ENCODE results near the gene GNAQ. TPM values are rescaled to one million over a fixed set of nuclear protein-coding genes. Genes with fewer than 3 reads are reported as not detected.

GNAQ gene
- 10 to 100 TPM; 64.0 to 80.4 (median 69.2) TPM for total RNA-seq

DNA sequence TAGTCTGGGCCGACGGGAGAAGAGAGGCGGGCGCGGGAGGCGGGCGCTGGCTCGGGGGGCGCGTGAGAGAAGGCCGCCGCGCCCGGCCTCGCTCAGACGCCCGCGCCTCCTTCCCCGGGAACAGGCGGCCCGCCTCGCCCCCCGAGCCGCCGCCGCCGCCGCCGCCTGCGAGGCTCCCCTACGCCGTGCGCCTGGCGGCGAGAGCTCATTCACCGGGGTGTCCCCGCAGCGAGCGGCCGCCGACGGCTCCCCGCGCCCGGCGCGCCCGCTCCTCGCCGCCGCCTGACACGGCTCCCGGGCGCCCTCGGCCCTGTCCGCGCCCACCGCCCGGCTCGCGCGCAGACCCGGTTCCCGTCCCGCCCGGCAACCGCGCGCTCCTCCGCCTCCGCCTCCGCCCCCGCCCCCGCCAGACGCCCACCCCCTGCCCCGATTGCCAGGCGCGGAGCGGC, at the start of gene GNAQ:
Gene GNAQ (minus strand): TSS at position 368 of the 449 bp plus-strand sequence. CDS start 576 bp downstream, outside the sequence.
- H3K27me3 ChIP-seq = no peaks in the 10 kb centered on the region
- no peak for TF ChIP-seq POLR2A (IDR thresholded peaks at IDR 0.05; ENCODE audit: low read depth)
- TF ChIP-seq, protein P1, sequence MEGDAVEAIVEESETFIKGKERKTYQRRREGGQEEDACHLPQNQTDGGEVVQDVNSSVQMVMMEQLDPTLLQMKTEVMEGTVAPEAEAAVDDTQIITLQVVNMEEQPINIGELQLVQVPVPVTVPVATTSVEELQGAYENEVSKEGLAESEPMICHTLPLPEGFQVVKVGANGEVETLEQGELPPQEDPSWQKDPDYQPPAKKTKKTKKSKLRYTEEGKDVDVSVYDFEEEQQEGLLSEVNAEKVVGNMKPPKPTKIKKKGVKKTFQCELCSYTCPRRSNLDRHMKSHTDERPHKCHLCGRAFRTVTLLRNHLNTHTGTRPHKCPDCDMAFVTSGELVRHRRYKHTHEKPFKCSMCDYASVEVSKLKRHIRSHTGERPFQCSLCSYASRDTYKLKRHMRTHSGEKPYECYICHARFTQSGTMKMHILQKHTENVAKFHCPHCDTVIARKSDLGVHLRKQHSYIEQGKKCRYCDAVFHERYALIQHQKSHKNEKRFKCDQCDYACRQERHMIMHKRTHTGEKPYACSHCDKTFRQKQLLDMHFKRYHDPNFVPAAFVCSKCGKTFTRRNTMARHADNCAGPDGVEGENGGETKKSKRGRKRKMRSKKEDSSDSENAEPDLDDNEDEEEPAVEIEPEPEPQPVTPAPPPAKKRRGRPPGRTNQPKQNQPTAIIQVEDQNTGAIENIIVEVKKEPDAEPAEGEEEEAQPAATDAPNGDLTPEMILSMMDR (IDR thresholded peaks at IDR 0.05) = peak in 1 of 3 experiments; percentile 10
- H3K9me3 ChIP-seq = no peaks in the 10 kb centered on the region
- WGBS = 0% methylated on average over 12 of the region's 79 CpGs
- peaks cover 14 to 59% (median 53%) of the 10 kb centered on the region in 4 donors for H3K4me1 ChIP-seq
- intact Hi-C loops (cut with DNase I) = loop anchor here (5.0 kb wide), 1 partner anchor 279 kb away; no protein-coding TSS in a partner anchor
- no peak for DNase-seq (ENCODE audit: extremely low spot score)
- peak within 1 kb of the TSS; percentile 89 to 98 (median 94) for H3K27ac ChIP-seq (replicated peaks in 1 of 4)
- peak within 1 kb of the TSS; percentile 79 to 90 (median 86) for H3K4me3 ChIP-seq
- no peaks in the 10 kb centered on the region for H3K36me3 ChIP-seq

- no peaks in the 10 kb centered on the region for H3K36me3 ChIP-seq
- 54% methylated on average over 4 of the region's 4 CpGs for WGBS
- H3K4me3 ChIP-seq = no peak overlapping the region
- intact Hi-C loops (cut with DNase I) = no loop called here
- H3K4me1 ChIP-seq = no peaks in the 10 kb centered on the region
- H3K27me3 ChIP-seq = no peaks in the 10 kb centered on the region
- DNase-seq (ENCODE audit: extremely low spot score) = no peak
- peaks cover 0 to 4% (median 2%) of the 10 kb centered on the region in 4 donors for H3K9me3 ChIP-seq
- no peak overlapping the region for H3K27ac ChIP-seq (replicated peaks in 1 of 4)
- TF ChIP-seq POLR2AphosphoS5 (IDR thresholded peaks at IDR 0.05) = no peak
- no peak for TF ChIP-seq POLR2A (IDR thresholded peaks at IDR 0.05; ENCODE audit: low read depth)
- TF ChIP-seq EP300 (IDR thresholded peaks at IDR 0.05) = no peak
- TF ChIP-seq, protein P1 (IDR thresholded peaks at IDR 0.05) = no peak
Measured at GRCh38 chr9:78074385-78075291, 43.0 kb upstream of the GNAQ start.

- WGBS = 52% methylated on average over 8 of the region's 8 CpGs
- Histone ChIP-seq H3K27me3 (no peaks in the 10 kb centered on the region), H3K27ac (replicated peaks in 1 of 4) (no peak overlapping the region), H3K4me1 (no peaks in the 10 kb centered on the region), H3K9me3 (peaks cover 0 to 4% (median 0%) of the 10 kb centered on the region in 4 donors), H3K36me3 (no peaks in the 10 kb centered on the region), H3K4me3 (no peak overlapping the region)
- intact Hi-C loops (cut with DNase I) = no loop called here
- TF ChIP-seq POLR2A (IDR thresholded peaks at IDR 0.05; ENCODE audit: low read depth) = no peak
- no peak for TF ChIP-seq POLR2AphosphoS5 (IDR thresholded peaks at IDR 0.05)
- no peak for TF ChIP-seq EP300 (IDR thresholded peaks at IDR 0.05)
- TF ChIP-seq, protein P1 (IDR thresholded peaks at IDR 0.05) = no peak
- DNase-seq (ENCODE audit: extremely low spot score) = no peak
Measured at GRCh38 chr9:78073722-78074121, 42.1 kb upstream of the GNAQ start.

DNA sequence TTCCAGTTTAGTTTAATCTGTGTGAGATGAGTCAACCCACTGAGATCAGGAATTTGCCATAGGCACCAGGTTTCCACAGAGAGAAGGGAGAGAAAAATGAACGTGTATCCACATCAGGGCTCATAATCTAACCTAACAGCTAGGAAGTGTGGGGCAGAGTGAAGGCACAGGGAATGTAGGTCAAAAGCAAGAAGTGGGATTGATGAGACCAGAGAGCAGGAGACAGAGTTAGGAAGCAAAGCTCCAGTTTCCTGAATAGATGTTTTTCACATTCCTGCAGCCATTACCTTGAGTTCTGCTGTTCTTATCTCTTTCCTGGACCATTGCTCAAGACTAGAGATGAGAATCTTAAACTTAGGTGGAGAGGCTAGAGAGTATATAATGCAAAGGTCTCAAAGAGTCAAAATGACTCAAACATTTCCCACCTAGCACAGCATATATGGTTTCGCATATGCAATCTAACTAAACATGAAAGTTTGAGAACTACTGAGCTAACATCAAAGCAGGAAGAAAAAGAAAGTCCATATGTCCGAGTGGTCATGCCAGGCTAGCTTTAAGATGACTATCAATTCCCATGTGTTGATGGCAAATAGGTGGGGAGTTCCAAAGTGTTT, 41.1 kb upstream of the GNAQ start:
- TF ChIP-seq POLR2AphosphoS5 (IDR thresholded peaks at IDR 0.05) = no peak
- Histone ChIP-seq H3K27me3 (no peaks in the 10 kb centered on the region), H3K4me3 (no peak overlapping the region), H3K9me3 (no peaks in the 10 kb centered on the region), H3K4me1 (no peaks in the 10 kb centered on the region), H3K27ac (replicated peaks in 1 of 4) (no peak overlapping the region), H3K36me3 (no peaks in the 10 kb centered on the region)
- WGBS = 80% methylated on average over 3 of the region's 3 CpGs
- intact Hi-C loops (cut with DNase I) = no loop called here
- DNase-seq (ENCODE audit: extremely low spot score) = no peak

DNA sequence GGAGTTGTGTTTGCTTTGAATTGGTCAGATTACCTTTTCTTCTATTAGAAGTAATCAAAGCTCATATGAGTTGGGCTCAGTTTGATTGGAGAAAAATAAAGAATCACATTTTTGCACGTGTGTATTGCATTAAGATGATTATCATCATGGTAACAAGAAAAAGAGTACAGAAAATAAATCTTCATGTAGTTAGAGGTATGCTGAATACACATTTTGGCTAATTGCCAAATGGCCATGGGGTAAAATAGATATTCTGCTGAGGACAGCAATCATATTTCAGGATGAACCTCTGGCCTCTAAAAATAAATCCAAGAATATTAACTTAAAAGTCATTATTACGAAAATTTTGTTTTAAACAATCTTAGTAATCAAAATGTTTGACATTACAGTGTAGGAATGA, 38.9 kb upstream of the GNAQ start:
- Histone ChIP-seq H3K4me1 (no peaks in the 10 kb centered on the region), H3K4me3 (no peak overlapping the region), H3K36me3 (no peaks in the 10 kb centered on the region), H3K27ac (replicated peaks in 1 of 4) (no peak overlapping the region), H3K9me3 (no peaks in the 10 kb centered on the region), H3K27me3 (no peaks in the 10 kb centered on the region)
- 56% methylated on average over 2 of the region's 2 CpGs for WGBS
- TF ChIP-seq POLR2AphosphoS5 (IDR thresholded peaks at IDR 0.05) (no peak), POLR2A (IDR thresholded peaks at IDR 0.05; ENCODE audit: low read depth) (no peak), EP300 (IDR thresholded peaks at IDR 0.05) (no peak)
- TF ChIP-seq, protein P1 (IDR thresholded peaks at IDR 0.05) = no peak
- intact Hi-C loops (cut with DNase I) = no loop called here
- DNase-seq (ENCODE audit: extremely low spot score) = no peak
